A549 treated with AZD2906 at 1 μM for 4 hours (cell line): Measurements from ENCODE around the gene SAMMSON. TPM values are rescaled to one million over a fixed set of nuclear protein-coding genes. Genes with fewer than 3 reads are reported as not detected.

Source experiments
- total RNA-seq: library from RNA; stranded (reverse); fragments of 200-300 nt; extraction: Qiagen RNA extraction; gene quantifications from 5 replicates; pipeline ENCODE4 v1.2.3, GENCODE V29; 2022

SAMMSON gene
- 0.05 TPM in 1 of 5 replicates, not detected in the others for total RNA-seq

DNA sequence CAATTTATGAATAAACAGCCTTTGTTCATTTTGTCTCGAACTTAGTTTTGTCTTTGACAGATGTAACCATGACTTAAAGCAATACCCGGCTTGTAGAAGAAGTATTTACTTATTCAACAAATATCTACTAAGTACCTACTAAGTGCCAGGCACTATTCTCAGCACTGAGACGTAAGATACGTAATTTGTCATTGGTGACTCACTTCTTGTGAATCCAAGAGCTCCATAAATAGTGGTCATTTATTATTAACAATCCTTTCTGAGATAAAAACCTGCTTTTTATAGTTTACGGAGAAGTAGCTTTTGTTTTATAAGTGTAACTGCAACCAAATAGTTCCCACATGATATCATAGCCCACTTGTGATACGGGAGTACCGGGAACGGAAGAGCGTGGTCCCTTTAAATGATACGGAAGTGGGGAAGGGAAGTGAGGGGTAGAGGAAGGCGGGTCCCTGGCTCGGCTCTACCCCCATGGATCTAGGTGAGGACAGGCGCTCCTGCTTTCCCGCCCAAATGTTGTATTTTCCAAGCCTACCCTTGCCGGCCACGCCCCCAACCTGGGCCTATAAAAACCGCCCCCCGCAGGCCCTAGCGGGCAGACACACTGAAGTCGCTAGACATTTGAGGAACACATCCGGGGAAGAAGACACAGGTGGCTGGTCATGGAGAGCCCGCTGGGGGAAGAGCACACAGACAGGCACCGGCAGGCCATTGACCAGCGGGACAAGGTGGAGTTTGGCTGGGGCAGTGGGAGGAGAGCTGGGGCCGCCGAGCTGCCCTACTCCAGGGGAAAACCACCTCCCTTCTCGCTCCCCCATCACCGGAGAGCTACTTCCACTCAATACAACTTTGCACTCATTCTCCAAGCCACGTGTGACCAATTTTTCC is at the start of gene SAMMSON:
TSS of gene SAMMSON (plus strand) at position 594 of the 888 bp plus-strand sequence.

